GM12874 (cell line): Measurements from ENCODE around the gene CRYBA1.

Experiments used
- TF ChIP-seq, protein P1 (sequence below): IDR thresholded peaks from 2 replicates; pipeline ENCODE4 v1.5.1; 2011; ENCODE audit warnings: low read depth, mild to moderate bottlenecking, control low read depth, low read length, moderate library complexity; ENCODE audit not compliant: insufficient read depth

Gene CRYBA1

DNA sequence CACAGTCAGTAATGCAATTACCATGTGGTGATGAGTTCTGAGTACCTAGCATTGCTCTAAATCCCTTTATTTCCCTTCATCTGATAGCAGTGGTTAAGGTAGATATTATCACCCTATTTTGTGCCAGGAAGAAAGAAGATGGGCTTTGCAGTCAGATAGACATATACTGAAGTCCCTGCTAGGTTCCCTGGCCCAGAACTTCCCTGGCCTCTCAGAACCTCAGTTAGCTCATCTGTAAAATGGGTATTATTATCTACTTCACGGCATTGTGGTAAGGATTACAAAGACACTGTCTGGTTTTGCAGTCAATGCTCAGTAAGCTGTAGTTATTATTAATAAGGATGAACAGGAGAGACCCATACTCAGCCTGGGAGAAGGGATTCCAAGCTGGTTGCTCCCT, 4.6 kb upstream of the CRYBA1 start:
- TF ChIP-seq, protein P1, sequence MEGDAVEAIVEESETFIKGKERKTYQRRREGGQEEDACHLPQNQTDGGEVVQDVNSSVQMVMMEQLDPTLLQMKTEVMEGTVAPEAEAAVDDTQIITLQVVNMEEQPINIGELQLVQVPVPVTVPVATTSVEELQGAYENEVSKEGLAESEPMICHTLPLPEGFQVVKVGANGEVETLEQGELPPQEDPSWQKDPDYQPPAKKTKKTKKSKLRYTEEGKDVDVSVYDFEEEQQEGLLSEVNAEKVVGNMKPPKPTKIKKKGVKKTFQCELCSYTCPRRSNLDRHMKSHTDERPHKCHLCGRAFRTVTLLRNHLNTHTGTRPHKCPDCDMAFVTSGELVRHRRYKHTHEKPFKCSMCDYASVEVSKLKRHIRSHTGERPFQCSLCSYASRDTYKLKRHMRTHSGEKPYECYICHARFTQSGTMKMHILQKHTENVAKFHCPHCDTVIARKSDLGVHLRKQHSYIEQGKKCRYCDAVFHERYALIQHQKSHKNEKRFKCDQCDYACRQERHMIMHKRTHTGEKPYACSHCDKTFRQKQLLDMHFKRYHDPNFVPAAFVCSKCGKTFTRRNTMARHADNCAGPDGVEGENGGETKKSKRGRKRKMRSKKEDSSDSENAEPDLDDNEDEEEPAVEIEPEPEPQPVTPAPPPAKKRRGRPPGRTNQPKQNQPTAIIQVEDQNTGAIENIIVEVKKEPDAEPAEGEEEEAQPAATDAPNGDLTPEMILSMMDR = no peak

DNA sequence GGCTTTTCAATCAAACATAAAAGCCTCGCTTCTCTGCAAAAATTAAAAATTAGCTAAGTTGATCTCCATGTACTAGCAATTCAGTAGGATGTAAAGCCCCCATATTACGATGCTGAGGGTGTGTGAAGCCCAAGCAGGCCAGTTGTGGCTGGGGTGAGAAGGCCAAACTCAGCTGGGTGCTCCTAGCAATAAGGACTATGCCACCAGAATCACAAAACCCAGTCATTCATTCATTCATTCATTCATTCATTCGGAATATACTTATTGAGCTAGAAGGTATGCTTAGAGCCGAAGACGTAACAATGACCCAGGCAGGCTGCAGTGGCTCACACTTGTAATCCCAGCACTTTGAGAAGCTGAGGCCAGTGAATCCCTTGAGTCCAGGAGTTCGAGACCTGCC, 3.9 kb upstream of the CRYBA1 start:
- TF ChIP-seq, protein P1 = no peak

GRCh38 chr17:29243792-29244191, 2.9 kb upstream of the CRYBA1 start:
- TF ChIP-seq, protein P1 = peak; percentile 56; the same call in 1 of the 2 replicates

- TF ChIP-seq, protein P1 = no peak
These were observed 1.3 kb upstream of the CRYBA1 start for GRCh38 chr17:29245401-29245800.

GRCh38 chr17:29247219-29247618, 560 bp downstream of the CRYBA1 start:
- TF ChIP-seq, protein P1 = no peak

DNA sequence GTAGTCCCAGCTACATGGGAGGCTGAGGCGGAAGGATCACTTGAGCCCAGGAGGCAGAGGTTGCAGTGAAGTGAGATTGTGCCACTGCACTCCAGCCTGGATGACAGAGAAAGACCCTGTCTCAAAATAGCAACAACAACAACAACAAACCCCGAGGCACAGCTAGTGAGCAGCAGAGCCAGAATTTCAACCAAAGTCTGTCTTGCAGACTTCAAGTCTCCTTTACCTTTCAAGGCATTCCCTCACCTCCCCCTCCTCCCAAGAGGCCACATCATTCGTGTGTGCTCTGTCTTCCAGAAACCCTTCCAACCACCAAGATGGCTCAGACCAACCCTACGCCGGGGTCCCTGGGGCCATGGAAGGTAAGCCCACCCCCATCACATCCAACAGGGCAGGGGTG, 2.2 kb downstream of the CRYBA1 start:
- TF ChIP-seq, protein P1 = no peak

GRCh38 chr17:29250666-29251065, 4.0 kb downstream of the CRYBA1 start:
- TF ChIP-seq, protein P1 = no peak

GRCh38 chr17:29251184-29251583, 4.5 kb downstream of the CRYBA1 start:
- TF ChIP-seq, protein P1 = no peak
